Measurements from ENCODE around the gene LDOC1. TPM values are rescaled to one million over a fixed set of nuclear protein-coding genes. Genes with fewer than 3 reads are reported as not detected.

The LDOC1 gene
- polyA plus RNA-seq, 1 donor from 2014 or later: 7.2 TPM

- Histone ChIP-seq H3K27me3 (ENCODE audit: insufficient read depth, low read depth, low read length) (no peaks in the 10 kb centered on the region), H3K4me3 (ENCODE audit: low read length) (no peak overlapping the region), H3K36me3 (ENCODE audit: insufficient read depth, low read length) (no peaks in the 10 kb centered on the region), H3K9ac (ENCODE audit: low read length) (no peak overlapping the region), H3K27ac (ENCODE audit: low read length) (no peak overlapping the region), H2AFZ (ENCODE audit: low read depth, low read length) (no peak overlapping the region), H3K9me3 (ENCODE audit: low read length) (no peaks in the 10 kb centered on the region), H3F3A (ENCODE audit: insufficient read depth, low read length, poor library complexity, severe bottlenecking) (no peaks in the 10 kb centered on the region), H4K20me1 (ENCODE audit: insufficient read depth) (no peaks in the 10 kb centered on the region), H3K9me2 (ENCODE audit: insufficient read depth, low read length) (no peaks in the 10 kb centered on the region), H3K79me2 (replicated peaks; ENCODE audit: insufficient read depth, low read length) (no peaks in the 10 kb centered on the region), H3K4me2 (ENCODE audit: low read length) (no peak overlapping the region)
- TF ChIP-seq REST (IDR thresholded peaks at IDR 0.05; ENCODE audit: borderline replicate concordance): no peak
- TF ChIP-seq POLR2AphosphoS5 (IDR thresholded peaks at IDR 0.05): no peak
- no peak for TF ChIP-seq CTCF (IDR thresholded peaks at IDR 0.05; ENCODE audit: poor library complexity, severe bottlenecking)
- no peak for TF ChIP-seq SMC3 (conservative IDR thresholded peaks at IDR 0.05; ENCODE audit: poor library complexity)
- TF ChIP-seq EP300 (conservative IDR thresholded peaks at IDR 0.05; ENCODE audit: poor library complexity, severe bottlenecking): no peak
- no peak for TF ChIP-seq MXI1 (conservative IDR thresholded peaks at IDR 0.05; ENCODE audit: poor library complexity, severe bottlenecking)
- TF ChIP-seq RAD21 (conservative IDR thresholded peaks at IDR 0.05): no peak
- no peak for TF ChIP-seq TAF1 (IDR thresholded peaks at IDR 0.05; ENCODE audit: low read depth)
- no peak for TF ChIP-seq EZH2 (IDR thresholded peaks at IDR 0.05; ENCODE audit: borderline replicate concordance, insufficient read depth, low read length, poor library complexity, severe bottlenecking)
Observed at GRCh38 chrX:141183000-141183399, 6.1 kb upstream of the LDOC1 start.

- no peaks in the 10 kb centered on the region for H3K79me2 ChIP-seq (replicated peaks; ENCODE audit: insufficient read depth, low read length)
- H3K4me2 ChIP-seq (ENCODE audit: low read length): no peak overlapping the region
- H3K36me3 ChIP-seq (ENCODE audit: insufficient read depth, low read length): no peaks in the 10 kb centered on the region
- no peaks in the 10 kb centered on the region for H4K20me1 ChIP-seq (ENCODE audit: insufficient read depth)
- H3K4me3 ChIP-seq (ENCODE audit: low read length): no peak overlapping the region
- H2AFZ ChIP-seq (ENCODE audit: low read depth, low read length): no peak overlapping the region
- no peaks in the 10 kb centered on the region for H3K27me3 ChIP-seq (ENCODE audit: insufficient read depth, low read depth, low read length)
- TF ChIP-seq EP300 (conservative IDR thresholded peaks at IDR 0.05; ENCODE audit: poor library complexity, severe bottlenecking) (no peak), MXI1 (conservative IDR thresholded peaks at IDR 0.05; ENCODE audit: poor library complexity, severe bottlenecking) (no peak), POLR2AphosphoS5 (IDR thresholded peaks at IDR 0.05) (no peak), CTCF (IDR thresholded peaks at IDR 0.05; ENCODE audit: poor library complexity, severe bottlenecking) (no peak), REST (IDR thresholded peaks at IDR 0.05; ENCODE audit: borderline replicate concordance) (no peak), EZH2 (IDR thresholded peaks at IDR 0.05; ENCODE audit: borderline replicate concordance, insufficient read depth, low read length, poor library complexity, severe bottlenecking) (no peak), RAD21 (conservative IDR thresholded peaks at IDR 0.05) (no peak), SMC3 (conservative IDR thresholded peaks at IDR 0.05; ENCODE audit: poor library complexity) (no peak), TAF1 (IDR thresholded peaks at IDR 0.05; ENCODE audit: low read depth) (no peak)
- H3K9me3 ChIP-seq (ENCODE audit: low read length): no peaks in the 10 kb centered on the region
- no peak overlapping the region for H3K27ac ChIP-seq (ENCODE audit: low read length)
- no peak overlapping the region for H3K9ac ChIP-seq (ENCODE audit: low read length)
- H3K9me2 ChIP-seq (ENCODE audit: insufficient read depth, low read length): no peaks in the 10 kb centered on the region
- no peaks in the 10 kb centered on the region for H3F3A ChIP-seq (ENCODE audit: insufficient read depth, low read length, poor library complexity, severe bottlenecking)
Observed at GRCh38 chrX:141180851-141181250, 3.9 kb upstream of the LDOC1 start.

Measured in neural cell (in vitro differentiated cells).